Psoas muscle (tissue), 8 donors: ENCODE results near the gene TMEM63A. TPM values are rescaled to one million over a fixed set of nuclear protein-coding genes. Genes with fewer than 3 reads are reported as not detected.

Experiments used
- ATAC-seq, 4 donors: fragments of 200-7000 bp; cut with Tn5 transposase; one replicate each; pipeline ENCODE4 v1.9.1; 2020; ENCODE audit warnings: moderate library complexity in 3 of 4, mild to moderate bottlenecking in 2 of 4
- DNase-seq, 2 donors: peaks; one replicate each; pipeline ENCODE4 v3.0.0-alpha.2; 2020
- H3K27ac ChIP-seq: fragments of 200-600 bp; one replicate; pipeline ENCODE4 v1.8.0; 2022
- H3K27me3 ChIP-seq, 3 donors: fragments of 200-600 bp in 1 of 3; one replicate each; pipeline versions ENCODE4 v1.6.1 to v1.8.0; 2013 to 2022; ENCODE audit warnings: low read length in 2 of 3, mild to moderate bottlenecking in 2 of 3, moderate library complexity in 1 of 3; ENCODE audit not compliant: insufficient read depth in 3 of 3
- H3K36me3 ChIP-seq, 2 donors: fragments of 200-600 bp in 1 of 2; one replicate each; pipeline versions ENCODE4 v1.6.1 to v1.8.0; 2013 to 2022; ENCODE audit warnings: low read depth in 1 of 2, mild to moderate bottlenecking in 1 of 2, moderate library complexity in 1 of 2; ENCODE audit not compliant: insufficient read depth in 1 of 2
- H3K4me1 ChIP-seq: fragments of 200-600 bp; one replicate; pipeline ENCODE4 v1.8.0; 2022
- H3K4me3 ChIP-seq: fragments of 200-600 bp; one replicate; pipeline ENCODE4 v1.8.0; 2022; ENCODE audit warnings: mild to moderate bottlenecking
- H3K9me3 ChIP-seq: fragments of 200-600 bp; one replicate; pipeline ENCODE4 v1.8.0; 2022
- CTCF ChIP-seq: fragments of 200-600 bp; IDR thresholded peaks from one replicate; pipeline ENCODE4 v1.8.0; 2022; ENCODE audit warnings: antibody characterized with exemption
- WGBS, 3 donors: extraction: QIAGEN DNeasy Blood & Tissue Kit; methylation state at CpG; one replicate each; pipeline versions ENCODE4 v1.1.6 to v1.1.7; 2013; 5-methylcytosine and 5-hydroxymethylcytosine counted together
- intact Hi-C, 2 donors: fragments of 100-400 bp; cut with DNase I; formaldehyde crosslinking; loops; one replicate each; pipeline versions ENCODE4 v1.11.0 to v1.14.2; 2022
- polyA plus RNA-seq, 3 donors: library from polyadenylated mRNA; stranded (reverse); fragments of 200-250 nt; gene quantifications; one replicate each; pipeline ENCODE4 v1.2.3, GENCODE V29; 2013
- total RNA-seq, 4 donors: library from RNA; stranded (reverse); fragmentation: NEBNext Ultra II Directional in 2 of 4; extraction: Animal tissue kit (Norgen Biotek cat#: 25700) in 2 of 4; gene quantifications; one replicate each; pipeline versions ENCODE4 v1.2.1 to v1.2.4, GENCODE V29; 2021 to 2023
- donor health status: healthy with polysubstance abuse.
- donor health status: DM: no; HTN: no; CAD: no; lungs with moderate emphysema.
- donor health status: Bipolar disorder and iron deficiency.
- donor health status: healthy.
- donor health status: DM: yes; HTN: yes; CAD: no.
- donor health status: DM: no; HTN: no; CAD: no.
- donor health status: DM: no; HTN: no; CAD: no.
- donor health status: DM: yes; HTN: yes; CAD: no.

TMEM63A gene
- total and polyA plus RNA-seq, 7 donors: 7.1 to 17.9 (median 14.2) TPM

DNA sequence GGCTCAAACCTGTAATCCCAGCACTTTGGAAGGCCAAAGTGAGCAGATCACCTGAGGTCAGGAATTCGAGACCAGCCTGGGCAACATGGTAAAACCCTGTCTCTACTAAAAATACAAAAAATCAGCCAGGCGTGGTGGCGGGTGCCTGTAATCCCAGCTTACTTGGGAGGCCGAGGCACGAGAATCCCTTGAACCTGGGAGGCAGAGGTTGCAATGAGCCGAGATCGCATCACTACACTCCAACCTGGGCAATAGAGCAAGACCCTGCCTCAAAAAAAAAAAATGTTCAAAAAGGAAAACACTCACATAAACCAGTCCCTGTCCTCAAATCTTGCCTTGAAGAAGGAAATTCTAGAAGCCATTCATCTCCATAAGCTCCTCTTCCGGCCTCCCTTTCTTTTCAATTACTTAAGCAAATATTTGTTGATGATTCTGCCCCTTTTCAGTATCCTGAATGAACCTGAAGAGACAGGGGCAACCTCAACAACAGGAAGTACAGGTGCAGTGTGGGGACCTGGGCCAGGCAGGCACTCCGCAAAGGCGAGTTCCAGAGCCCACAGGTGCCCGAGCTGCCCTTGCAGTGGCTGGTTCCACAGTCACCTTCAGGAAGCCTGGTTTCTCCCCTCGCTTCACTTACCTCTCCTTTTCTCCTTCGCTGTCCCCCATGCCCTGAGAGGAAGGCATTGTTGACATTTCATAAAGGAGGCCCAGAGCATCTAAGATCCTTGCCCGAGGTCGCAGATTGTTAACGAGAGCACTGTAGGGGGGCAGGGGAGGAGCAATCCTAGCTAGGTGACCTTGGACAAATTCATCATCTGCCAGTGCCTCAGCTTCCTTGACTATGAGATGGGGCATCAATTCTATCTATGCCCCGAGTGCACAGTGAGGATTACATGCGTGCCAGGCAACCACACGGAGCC, 15.7 kb upstream of the TMEM63A start:
- H3K27ac ChIP-seq: no peak overlapping the region
- no peaks in the 10 kb centered on the region for H3K27me3 ChIP-seq
- H3K4me1 ChIP-seq: no peaks in the 10 kb centered on the region
- H3K36me3 ChIP-seq: no peaks in the 10 kb centered on the region
- 90 to 96% (median 95%) methylated on average over 19 of the region's 19 CpGs for WGBS, 3 donors
- no peak for TF ChIP-seq CTCF
- DNase-seq (peak in 1 of 2 donors; percentile 23), ATAC-seq (no peak)
- H3K4me3 ChIP-seq: no peak overlapping the region
- intact Hi-C loops: no loop called here
- H3K9me3 ChIP-seq: no peaks in the 10 kb centered on the region

DNA sequence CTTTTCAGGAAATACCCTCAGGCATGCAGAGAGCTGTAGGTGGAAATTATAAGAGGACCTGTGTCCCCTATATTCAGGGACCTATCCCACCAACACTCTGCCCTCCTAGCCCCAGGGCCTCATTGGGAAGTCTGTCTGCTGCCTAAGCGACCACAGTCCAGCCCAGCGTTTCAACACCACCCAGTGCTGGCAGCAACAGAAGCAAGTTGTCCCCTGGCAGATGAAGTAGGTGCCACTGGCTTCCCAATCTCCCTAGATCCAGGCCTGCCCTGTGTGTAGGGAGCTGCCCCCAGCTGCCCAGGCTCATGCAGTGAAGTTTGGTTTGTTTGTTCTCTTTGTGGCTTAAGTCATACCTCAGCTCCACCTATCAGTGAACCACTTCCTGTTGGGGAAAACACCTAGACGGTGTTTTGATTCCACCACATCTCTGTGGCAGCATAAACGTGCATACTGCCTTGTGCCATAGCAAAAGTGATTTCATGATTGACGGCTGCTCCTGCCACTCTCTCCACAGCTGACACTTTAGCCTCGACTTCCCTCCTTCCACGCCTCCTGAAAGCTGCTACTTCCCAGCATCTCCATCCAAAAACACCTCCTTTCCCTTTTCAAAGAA, 14.9 kb upstream of the TMEM63A start:
- ATAC-seq: no peak
- Histone ChIP-seq H3K27me3 (no peaks in the 10 kb centered on the region), H3K27ac (no peak overlapping the region), H3K36me3 (no peaks in the 10 kb centered on the region), H3K4me3 (no peak overlapping the region), H3K9me3 (no peaks in the 10 kb centered on the region), H3K4me1 (no peaks in the 10 kb centered on the region)
- peak in 1 of 2 donors; percentile 35 for DNase-seq
- no peak for TF ChIP-seq CTCF
- WGBS, 3 donors: 60 to 70% (median 67%) methylated on average over 7 of the region's 7 CpGs
- intact Hi-C loops: no loop called here

- 78 to 89% (median 81%) methylated on average over 5 of the region's 5 CpGs for WGBS, 3 donors
- no peak for TF ChIP-seq CTCF
- intact Hi-C loops: no loop called here
Observed at GRCh38 chr1:225896494-225896893, 14.3 kb upstream of the TMEM63A start.

GRCh38 chr1:225892307-225892706, 10.1 kb upstream of the TMEM63A start:
- Histone ChIP-seq H3K4me3 (no peak overlapping the region), H3K27me3 (peaks cover 0 to 10% (median 0%) of the 10 kb centered on the region in 3 donors), H3K36me3 (no peaks in the 10 kb centered on the region), H3K27ac (no peak overlapping the region), H3K4me1 (no peaks in the 10 kb centered on the region), H3K9me3 (no peaks in the 10 kb centered on the region)
- DNase-seq (no peak), ATAC-seq (no peak)
- no peak for TF ChIP-seq CTCF
- WGBS, 3 donors: 87 to 92% (median 89%) methylated on average over 6 of the region's 6 CpGs
- intact Hi-C loops: no loop called here

More at GRCh38 chr1:225896494-225896893, 14.3 kb upstream of the TMEM63A start:
- no peaks in the 10 kb centered on the region for H3K4me1 ChIP-seq
- H3K4me3 ChIP-seq: no peak overlapping the region
- no peaks in the 10 kb centered on the region for H3K9me3 ChIP-seq
- H3K36me3 ChIP-seq: no peaks in the 10 kb centered on the region
- no peak for DNase-seq
- no peaks in the 10 kb centered on the region for H3K27me3 ChIP-seq
- H3K27ac ChIP-seq: no peak overlapping the region
- no peak for ATAC-seq
